IPS-18a (cell line): ENCODE results near the gene TPRG1L.

Experiments used
- H3K27ac ChIP-seq: one replicate; pipeline ENCODE4 v1.5.1; 2013; ENCODE audit warnings: low read length
- H3K27me3 ChIP-seq: one replicate; pipeline ENCODE4 v1.6.1; 2013; ENCODE audit warnings: mild to moderate bottlenecking, low read length; ENCODE audit not compliant: control insufficient read depth, insufficient read depth
- H3K36me3 ChIP-seq: one replicate; pipeline ENCODE4 v1.6.1; 2013; ENCODE audit warnings: low read depth, low read length; ENCODE audit not compliant: control insufficient read depth
- H3K4me1 ChIP-seq: one replicate; pipeline ENCODE4 v1.6.1; 2013; ENCODE audit warnings: low read depth, low read length; ENCODE audit not compliant: control insufficient read depth
- H3K4me3 ChIP-seq: one replicate; pipeline ENCODE4 v1.5.1; 2013; ENCODE audit warnings: low read length
- H3K9ac ChIP-seq: one replicate; pipeline ENCODE4 v1.6.1; 2013; ENCODE audit warnings: mild to moderate bottlenecking, low read length, moderate library complexity
- H3K9me3 ChIP-seq: one replicate; pipeline ENCODE4 v1.6.1; 2013; ENCODE audit warnings: low read depth, low read length; ENCODE audit not compliant: control insufficient read depth

TPRG1L gene

GRCh38 chr1:3673381-3674099 lies 48.7 kb downstream of the TPRG1L start:
- no peaks in the 10 kb centered on the region for H3K36me3 ChIP-seq
- H3K4me3 ChIP-seq = no peak overlapping the region
- peaks cover 9% of the 10 kb centered on the region for H3K27me3 ChIP-seq
- no peak overlapping the region for H3K9ac ChIP-seq
- H3K27ac ChIP-seq = no peak overlapping the region
- peaks cover 6% of the 10 kb centered on the region for H3K4me1 ChIP-seq
- no peaks in the 10 kb centered on the region for H3K9me3 ChIP-seq

GRCh38 chr1:3674100-3675094 lies 49.6 kb downstream of the TPRG1L start:
- Histone ChIP-seq H3K27me3 (peaks cover 9% of the 10 kb centered on the region), H3K4me1 (peaks cover 4% of the 10 kb centered on the region), H3K27ac (no peak overlapping the region), H3K9me3 (no peaks in the 10 kb centered on the region), H3K36me3 (no peaks in the 10 kb centered on the region), H3K4me3 (no peak overlapping the region), H3K9ac (no peak overlapping the region)

- Histone ChIP-seq H3K9me3 (no peaks in the 10 kb centered on the region), H3K9ac (no peak overlapping the region), H3K27ac (no peak overlapping the region), H3K36me3 (no peaks in the 10 kb centered on the region), H3K4me3 (peak overlapping the region; percentile 8), H3K27me3 (peaks cover 9% of the 10 kb centered on the region), H3K4me1 (peaks cover 4% of the 10 kb centered on the region)
These were observed 50.6 kb downstream of the TPRG1L start for GRCh38 chr1:3675436-3675835.

GRCh38 chr1:3676581-3677470 lies 52.0 kb downstream of the TPRG1L start:
- peaks cover 4% of the 10 kb centered on the region for H3K4me1 ChIP-seq
- H3K36me3 ChIP-seq = no peaks in the 10 kb centered on the region
- peaks cover 5% of the 10 kb centered on the region for H3K27me3 ChIP-seq
- H3K9ac ChIP-seq = no peak overlapping the region
- H3K27ac ChIP-seq = no peak overlapping the region
- no peaks in the 10 kb centered on the region for H3K9me3 ChIP-seq
- H3K4me3 ChIP-seq = no peak overlapping the region

GRCh38 chr1:3677484-3677883 lies 52.7 kb downstream of the TPRG1L start:
- H3K27me3 ChIP-seq = no peaks in the 10 kb centered on the region
- H3K4me3 ChIP-seq = no peak overlapping the region
- H3K9me3 ChIP-seq = no peaks in the 10 kb centered on the region
- no peak overlapping the region for H3K27ac ChIP-seq
- no peaks in the 10 kb centered on the region for H3K36me3 ChIP-seq
- no peak overlapping the region for H3K9ac ChIP-seq
- H3K4me1 ChIP-seq = peaks cover 4% of the 10 kb centered on the region

- Histone ChIP-seq H3K27ac (no peak overlapping the region), H3K9ac (no peak overlapping the region), H3K9me3 (no peaks in the 10 kb centered on the region), H3K27me3 (peaks cover 7% of the 10 kb centered on the region), H3K36me3 (no peaks in the 10 kb centered on the region), H3K4me3 (no peak overlapping the region), H3K4me1 (peaks cover 4% of the 10 kb centered on the region)
These were observed 53.7 kb downstream of the TPRG1L start for GRCh38 chr1:3678361-3679097.

GRCh38 chr1:3679098-3679555 lies 54.3 kb downstream of the TPRG1L start:
- Histone ChIP-seq H3K4me3 (no peak overlapping the region), H3K27ac (no peak overlapping the region), H3K9me3 (no peaks in the 10 kb centered on the region), H3K36me3 (no peaks in the 10 kb centered on the region), H3K4me1 (peaks cover 4% of the 10 kb centered on the region), H3K27me3 (peaks cover 11% of the 10 kb centered on the region), H3K9ac (no peak overlapping the region)
